ENCODE results near the gene CAPG.
"Not testable (repeated sequence)": the region's sequence is repeated elsewhere in the genome, so short reads cannot be mapped to it uniquely, and the experiment has no call there.

The CAPG gene

DNA sequence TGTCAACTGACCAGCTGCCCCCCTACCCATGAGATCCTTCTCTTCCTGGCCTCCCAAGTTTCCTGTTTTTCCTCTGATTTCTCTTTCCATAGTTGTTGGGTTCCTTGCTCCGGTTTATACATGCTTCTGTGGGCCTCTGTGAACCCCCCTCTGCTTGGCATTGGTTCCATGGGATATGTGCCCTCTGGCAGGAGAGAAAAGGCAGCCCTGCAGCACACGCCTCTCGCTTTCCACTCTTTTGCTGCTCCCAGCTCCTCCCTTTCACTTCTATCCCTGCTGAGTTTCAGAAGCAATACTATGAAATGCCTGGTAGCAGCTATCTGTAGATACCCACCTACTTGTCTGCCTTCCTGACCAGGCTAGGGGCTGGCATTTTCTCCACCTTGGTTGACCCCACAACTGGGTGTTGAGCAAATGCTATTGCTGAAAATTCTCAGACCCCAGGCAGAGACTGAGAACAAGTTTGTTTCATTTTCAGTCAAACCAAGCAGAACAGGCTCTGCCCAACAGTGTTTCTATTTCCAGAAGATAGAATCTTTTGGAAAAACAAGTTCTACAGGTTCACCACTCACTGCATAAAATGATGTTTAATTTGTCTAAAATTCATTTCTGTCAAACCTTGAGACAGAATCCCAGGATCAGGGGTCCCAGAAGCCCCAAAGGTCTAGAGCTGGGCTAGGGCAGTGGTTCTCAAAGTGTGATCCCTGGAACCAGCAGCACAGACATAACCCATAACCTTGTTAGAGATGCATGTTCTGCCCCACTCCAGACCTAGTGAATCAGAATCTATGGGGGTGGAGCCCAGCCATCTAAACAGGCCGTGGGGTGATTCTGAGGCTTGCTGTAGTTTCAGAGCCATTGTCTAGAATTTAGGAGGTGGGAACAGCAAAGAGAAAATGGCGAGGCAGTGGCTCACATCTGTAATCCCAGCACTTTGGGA is 13.4 kb downstream of the CAPG start:
- no peak for DNase-seq

DNA sequence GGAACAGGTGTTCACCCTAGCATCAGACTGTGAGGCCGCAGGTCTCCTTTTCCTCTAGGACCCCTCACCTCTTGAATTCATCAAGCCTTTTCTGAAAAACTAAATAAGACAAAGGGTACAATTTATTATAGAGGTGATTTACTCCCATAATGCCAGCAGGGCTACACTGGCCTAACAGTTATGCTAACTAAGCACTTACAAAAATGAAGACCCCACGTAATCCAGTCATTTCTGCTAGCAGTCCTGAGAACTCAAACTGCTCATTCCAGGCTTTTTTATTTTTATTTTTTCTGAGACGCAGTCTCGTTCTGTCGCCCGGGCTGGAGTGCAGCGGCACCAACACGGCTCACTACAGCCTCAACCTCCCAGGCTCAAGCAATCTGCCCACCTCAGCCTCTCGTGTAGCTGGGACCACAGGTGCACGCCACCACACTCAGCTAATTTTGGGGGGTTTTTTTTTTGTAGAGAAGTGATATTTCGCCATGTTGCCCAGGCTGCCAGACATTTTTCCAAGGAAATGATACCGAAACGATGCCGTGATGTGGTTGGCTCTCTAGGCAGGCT is 14.2 kb downstream of the CAPG start:
- DNase-seq: no peak

DNA sequence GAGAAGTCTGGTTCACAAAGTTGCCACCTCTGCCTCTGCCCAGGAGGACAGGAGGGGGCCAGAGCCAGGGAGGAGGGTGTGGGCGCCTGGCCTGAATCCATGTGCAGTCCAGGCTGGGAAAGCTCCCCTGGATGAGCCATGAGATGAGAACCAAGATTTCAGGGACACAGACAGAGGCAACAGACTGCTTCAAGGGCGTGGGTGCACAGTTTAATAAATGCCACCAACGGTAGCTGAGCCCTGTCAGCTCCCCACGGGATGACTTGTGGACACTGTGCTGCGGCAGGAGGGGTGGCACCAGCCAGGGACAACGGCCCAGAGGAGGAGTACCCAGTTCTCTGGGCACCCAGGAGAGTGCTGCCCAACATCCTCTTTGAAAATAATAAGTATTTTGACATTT is 15.2 kb downstream of the CAPG start:
- no peak for DNase-seq

DNA sequence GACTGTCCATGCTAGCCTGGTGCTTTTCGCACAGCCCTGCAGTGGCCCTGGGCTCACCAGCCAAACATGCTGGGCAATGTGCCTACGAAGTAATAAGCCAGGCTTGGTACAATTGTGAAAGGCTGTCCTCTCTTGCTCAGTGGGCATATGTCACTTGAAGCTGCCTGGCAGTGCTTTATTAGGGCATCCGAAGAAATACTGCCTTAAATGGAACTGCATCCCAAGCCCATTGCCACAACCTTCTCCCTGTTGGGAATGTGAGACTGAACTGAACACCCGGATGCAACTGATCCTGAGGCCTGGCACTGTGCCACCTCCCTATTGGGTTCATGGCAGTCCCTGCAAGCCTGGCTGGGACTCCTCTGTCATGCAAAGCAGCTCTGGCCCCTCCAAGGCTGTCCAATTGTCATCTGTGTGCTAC is 15.9 kb downstream of the CAPG start:
- no peak for DNase-seq

DNA sequence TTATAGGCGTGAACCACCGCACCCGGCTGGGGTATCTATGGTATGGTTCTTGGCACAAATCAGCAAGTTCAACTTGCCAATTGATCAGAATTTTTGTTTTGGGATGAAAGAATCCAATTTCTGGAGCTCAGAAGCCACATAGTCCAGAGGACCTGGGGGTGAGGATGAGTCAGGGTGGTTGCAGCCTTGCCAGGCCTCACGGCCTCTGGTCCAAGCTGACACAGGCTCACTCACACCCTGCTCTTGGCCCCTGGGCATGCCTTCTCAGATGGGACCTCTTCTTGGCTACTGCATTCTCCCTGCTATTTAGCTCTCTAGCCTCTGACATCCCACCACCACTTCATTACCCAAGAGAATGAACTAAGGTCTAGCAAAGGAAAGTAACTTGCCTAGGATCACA is 16.3 kb downstream of the CAPG start:
- DNase-seq: no peak

DNA sequence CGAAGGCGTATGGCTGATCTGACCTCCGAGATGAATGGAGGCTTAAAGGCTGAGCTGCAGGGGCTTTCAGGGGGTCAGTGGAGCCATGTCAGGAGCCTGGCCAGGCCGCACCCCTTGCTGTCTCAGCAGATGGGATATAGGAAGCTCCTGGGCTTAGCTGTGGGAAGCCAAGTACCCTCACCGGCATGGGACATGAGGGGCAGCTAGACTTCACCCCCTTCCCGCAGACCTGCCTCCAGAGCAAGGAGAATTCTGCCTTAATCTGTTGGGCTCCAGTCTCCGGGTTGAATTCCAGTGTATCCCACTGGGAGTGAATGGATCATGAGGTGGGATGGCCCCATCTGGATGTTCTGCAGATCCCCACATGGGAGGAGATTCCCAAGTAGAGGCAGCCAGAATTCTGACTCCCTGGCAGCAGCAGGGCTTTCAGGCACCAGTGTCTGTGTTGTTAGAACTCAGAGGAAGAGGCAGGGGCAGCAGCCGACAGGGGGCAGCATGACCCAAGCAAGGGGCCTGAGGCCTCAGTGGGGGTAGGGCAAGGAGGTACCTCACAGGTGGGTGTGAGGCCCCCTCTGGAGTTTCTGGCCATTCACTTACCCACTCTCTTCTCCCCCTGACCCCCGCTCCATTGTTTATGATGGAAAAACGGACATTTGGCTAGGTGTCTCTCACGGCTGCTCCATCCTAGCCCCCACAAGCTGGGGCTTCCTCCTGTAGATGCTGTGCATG is 19.1 kb downstream of the CAPG start:
- DNase-seq: peak; percentile 73

DNA sequence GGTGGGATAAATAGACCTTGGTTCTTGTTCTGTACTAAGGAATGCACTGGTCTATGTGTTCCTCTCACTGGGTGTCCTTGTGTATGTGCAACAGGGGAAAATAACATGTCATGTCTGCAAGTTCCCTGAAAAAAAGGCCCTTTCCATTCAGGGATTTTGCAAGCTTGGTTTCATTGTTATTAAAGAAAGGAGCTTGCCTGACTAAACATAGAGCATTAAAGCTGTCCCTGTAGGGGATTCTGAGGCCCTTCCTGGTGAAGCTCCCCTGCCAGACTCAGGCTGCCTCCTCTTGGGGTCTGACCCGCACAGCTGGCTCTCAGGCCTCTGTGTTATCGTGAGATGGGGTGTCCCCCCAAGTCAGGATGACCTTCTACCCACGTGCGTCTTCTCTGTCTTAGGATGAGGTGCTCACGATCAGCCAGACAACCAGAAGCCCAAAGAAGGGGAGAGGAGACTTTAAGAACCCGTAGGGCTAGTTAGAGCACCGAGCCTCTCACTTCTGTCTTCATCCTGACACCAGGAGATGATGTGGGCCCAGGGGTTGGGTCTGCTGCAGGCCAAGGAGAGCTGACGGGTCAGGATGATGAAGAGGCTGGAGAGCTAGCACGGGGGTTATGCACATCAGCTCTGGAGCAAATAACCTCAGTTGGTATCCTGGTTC is 21.2 kb downstream of the CAPG start:
- no peak for DNase-seq

DNA sequence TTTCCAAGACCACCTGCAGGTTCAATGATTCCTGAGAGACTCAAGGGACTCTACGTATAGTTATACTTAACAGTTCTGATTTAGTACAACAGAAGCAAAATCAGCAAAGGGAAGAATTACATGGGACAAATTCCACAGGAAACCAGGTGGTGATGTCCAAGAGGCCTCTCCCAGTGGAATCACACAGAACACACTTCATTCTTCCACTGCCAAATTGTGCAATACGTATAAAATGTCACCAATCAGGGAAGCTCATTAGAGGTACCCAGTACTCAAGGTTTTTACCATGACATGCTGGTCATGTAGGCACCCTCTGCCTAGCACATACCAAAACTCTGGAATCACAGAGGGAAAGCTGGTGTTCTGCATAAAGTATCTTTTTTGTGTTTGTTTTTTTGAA is 22.4 kb downstream of the CAPG start:
- no peak for DNase-seq

DNA sequence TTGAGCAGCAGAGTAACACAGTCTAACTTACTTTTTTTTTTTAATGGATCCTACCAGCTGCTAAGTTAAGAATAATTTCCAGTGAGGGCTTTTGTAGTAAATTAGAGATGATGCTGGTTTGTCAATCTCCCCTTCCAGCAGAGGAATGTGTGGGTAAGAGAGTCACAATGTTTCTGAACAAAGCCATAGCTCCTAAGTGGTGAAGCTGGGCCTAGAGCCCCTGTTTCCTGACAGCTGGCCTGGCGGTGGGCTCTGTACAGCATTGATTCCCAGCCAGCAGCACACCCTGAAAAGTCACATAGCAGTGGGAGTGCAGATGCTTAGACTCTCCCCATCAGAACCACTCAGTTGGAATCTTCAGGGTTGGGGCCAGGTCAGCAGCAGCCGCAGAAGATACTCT is 24.4 kb downstream of the CAPG start:
- DNase-seq: no peak

DNA sequence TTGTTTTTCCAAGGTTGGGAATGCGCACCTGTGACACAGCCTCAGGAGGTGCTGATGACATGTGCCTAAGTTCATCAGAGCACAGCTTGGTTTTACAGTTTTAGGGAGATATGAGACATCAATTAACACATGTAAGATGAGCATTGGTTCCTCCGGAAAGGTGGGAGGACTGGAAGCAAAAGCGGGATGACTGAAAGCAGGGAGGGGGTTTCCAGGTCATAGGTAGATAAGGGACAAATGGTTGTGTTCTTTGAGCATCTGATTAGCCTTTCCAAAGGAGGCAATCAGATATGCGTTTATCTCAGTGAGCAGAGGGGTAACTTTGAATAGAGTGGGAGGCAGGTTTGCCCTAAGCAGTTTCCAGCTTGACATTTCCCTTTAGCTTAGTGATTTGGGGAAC is 26.3 kb downstream of the CAPG start:
- no peak for DNase-seq

DNA sequence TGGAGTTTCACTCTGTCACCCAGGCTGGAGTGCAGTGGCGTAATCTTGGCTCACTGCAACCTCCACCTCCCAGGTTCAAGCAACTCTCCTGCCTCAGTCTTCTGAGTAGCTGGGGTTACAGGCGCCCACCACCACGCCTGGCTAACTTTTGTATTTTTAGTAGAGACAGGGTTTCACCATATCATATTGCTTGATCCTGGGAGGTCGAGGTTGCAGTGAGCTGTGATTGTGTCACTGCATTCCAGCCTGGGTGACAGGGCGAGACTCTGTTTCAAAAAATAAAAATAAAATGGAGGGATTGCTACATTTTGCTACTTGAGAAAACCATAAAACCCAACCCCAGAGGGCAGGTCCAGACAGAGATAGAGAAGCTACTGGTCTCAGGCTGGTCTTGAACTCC is 27.0 kb downstream of the CAPG start:
- DNase-seq: not testable (repeated sequence)

DNA sequence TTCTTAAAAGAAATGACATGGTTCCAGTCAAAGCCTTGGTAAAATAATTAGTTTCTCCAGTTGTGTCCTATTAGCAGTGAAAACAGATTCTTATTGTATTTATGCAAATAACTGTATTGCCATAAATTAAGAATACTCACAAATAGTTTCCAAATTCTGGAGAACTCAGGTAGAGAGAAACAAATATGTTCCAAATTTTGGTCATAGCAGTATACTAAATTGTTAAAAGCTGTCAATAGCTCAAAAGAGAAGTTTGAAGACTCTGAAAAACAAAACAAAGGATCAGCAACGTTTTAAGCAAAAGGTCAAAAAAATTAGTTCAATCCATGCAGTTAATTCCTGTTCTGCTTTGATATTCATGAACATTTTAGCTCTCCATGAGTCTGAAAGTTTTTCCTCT is 30.1 kb downstream of the CAPG start:
- DNase-seq: no peak

DNA sequence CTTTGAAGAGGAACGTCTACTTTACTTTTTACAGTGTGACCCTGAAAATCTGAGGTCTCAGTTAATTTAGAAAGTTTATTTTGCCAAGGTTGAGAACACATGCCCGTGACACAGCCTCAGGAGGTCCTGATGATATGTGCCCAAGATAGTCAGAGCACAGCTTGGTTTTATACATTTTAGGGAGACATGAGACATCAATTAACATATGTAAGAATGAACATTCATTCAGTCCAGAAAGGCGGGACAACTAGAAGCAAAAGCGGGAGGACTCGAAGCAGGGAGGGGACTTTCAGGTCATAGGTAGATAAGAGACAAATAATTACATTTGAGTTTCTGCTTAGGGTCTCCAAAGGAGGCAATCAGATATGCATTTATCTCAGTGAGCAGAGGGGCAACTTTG is 31.9 kb downstream of the CAPG start:
- no peak for DNase-seq

DNA sequence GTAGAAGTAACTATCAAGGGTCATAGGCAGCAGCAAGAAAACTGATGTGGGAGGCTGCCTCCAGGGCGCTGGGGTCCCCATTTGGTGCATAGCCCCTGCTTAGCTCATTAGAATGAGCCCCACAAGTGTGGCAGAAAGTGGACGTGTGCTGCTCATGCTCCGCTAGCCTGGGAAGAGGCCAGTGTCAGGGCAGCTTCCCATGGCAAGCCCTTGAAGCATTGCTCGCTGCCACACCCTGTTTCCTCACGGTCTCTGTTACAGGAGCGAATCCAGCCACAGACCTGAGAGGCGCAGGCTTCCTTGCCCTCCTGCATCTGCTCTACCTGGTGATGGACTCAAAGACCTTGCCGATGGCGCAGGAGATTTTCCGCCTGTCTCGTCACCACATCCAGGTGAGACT is 33.1 kb downstream of the CAPG start:
- no peak for DNase-seq

DNA sequence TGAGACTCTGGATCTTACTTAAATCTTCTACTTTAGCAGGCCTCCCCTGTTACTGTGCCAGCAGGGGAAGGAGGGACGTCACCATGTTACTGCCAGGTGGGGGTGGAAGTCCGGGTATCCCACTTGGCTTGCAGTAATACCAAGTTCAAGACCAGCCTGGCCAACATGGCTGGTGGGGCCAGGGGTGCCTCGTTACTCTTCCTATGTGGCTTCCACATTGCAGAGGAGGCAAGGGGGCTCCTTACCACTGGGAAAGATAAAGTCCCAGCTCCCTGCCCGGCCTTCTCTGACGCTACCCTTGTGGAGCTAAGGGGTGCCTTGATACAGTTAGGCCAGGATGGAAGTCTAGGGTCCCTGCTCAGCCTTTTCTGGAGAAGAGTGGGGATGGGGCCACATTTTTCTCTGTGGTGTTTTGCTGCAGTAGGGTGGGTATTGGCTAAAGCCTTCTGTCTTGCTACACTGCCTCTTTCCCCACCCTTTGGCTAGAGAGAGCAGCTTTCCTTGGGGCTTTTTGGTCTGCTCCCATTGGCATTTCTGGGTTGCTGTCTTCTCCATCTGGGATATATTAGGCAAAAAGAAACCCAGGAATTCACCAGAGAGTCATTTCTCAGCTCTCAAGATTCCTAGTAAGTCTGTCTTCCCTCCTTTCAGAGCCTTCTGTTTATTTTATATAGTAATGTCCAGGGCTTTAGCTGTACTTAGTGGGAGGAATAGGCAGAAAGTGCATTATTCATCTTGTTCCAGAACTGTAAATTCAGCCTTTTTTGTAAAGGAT is 33.7 kb downstream of the CAPG start:
- no peak for DNase-seq

DNA sequence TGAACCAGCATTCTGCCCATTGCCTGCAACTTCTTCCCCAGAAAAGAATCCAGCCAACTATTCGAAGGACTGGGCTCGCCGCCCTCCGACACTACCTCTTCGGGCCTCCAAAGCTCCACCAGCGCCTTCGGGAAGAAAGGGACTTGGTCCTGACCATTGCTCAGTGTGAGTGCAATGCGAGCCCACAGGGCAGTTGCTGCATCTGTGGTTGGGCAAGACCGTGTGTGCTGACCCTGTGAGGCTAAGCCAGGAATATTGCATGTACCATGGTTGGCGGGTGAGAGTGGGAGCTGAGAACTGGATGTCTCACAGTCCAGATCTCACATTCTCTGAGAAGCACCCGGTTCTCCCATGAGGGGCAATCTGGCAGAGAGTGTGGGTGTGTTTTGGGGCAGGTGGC is 39.1 kb downstream of the CAPG start:
- DNase-seq: no peak

DNA sequence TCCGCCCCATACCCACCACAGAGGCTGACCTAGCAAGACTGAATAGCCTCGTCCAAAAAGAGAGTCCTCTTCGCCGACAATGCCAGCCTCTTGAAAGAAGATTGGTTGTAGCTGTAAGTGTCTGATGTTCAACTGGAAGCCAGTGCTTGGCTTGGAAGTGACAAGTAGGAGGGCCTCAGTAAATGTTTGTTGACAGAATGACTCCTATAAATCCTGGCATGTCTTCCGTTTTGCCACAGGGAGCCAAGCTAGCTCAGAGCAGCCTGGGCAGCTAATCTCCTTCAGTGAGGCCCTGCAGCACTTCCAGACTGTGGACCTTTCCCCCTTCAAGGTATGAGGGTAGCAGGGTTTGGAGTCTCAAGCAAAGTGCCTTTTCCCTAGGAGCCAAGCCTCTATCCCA is 40.7 kb downstream of the CAPG start:
- no peak for DNase-seq

DNA sequence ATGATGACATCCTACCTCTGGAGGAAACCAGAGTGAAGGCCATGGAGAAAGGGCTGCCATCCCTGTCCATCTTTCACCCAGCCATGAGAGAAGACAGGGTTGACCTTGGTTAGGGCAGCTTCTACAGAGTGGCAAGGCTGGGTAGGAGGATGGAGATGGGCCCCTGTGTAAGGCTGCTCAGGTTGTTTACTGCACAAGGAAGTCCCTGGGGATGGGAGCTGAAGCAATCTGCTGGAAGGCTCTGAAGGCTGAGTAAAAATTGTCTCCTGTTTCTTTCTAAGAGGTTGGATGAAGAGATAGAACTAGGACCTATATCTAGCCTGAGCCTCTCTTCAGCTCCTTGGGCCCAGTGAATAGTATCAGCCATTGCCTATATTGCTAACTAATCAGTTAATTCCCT is 41.2 kb downstream of the CAPG start:
- no peak for DNase-seq

DNA sequence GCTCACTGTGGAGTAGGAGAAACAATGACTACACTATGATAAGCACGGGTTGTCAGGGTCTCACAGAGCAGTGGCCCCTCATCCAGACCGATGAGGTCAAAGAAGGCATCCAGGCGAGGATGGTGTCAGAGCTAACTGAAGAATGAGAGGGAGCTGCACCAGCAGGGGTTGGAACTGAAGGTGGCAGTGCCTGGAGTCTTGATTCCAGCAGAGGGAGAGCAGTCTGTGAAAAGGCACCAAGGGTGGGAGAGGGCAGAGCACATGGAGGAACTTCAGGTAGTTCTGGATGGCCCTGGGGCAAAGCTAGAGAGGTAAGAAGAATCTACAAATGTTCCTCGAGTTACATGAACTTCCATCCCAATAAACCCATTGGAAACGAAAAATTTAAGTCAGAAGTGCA is 43.0 kb downstream of the CAPG start:
- DNase-seq: no peak

DNA sequence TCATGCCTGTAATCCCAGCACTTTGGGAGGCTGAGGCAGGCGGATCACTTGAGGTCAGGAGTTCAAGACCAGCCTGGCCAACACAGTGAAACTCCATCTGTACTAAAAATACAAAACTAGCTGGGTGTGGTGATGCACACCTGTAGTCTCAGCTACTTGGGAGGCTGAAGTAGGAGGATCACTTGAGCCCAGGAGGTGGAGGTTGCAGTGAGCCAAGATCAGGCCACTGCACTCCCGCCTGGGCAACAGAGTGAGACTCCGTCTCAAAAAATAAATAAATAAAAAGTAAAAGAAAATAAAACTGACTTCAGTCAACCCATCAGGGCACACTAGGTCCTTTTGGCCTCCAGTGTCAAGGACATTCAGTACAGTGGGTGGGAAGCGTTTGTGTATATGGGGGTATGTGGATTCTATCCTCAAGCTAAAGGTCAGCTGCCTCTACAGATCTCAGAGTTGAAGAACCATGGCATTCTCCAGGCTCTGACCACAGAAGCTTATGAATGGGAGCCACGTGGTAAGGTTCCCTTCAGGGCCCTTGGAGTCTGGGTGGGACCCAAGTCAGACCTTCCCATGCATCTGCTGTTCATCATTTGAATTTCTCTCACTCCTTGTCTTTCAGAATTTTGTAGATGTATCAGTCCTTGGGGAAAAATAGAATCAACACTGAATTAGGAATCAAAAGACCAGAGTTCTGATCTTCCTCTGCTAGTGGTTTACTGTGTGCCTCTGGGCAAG is 47.3 kb downstream of the CAPG start:
- DNase-seq: not testable (repeated sequence)

DNA sequence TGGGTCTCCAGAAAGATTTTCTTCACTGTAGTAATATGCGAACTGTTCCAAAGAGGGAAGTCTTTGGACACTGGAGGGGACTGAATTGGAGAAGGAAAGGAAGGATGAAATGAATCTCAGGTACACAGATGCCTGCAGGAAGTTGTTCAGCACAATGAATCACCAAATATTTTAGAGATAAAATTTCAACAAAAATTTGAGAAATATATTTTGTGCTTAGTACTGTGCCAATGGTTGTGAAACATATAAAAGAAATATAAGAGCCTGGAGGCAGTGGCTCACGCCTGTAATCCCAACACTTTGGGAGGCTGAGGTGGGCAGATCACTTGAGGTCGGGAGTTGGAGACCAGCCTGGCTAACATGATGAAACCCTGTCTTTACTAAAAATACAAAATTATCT is 52.4 kb downstream of the CAPG start:
- no peak for DNase-seq

DNA sequence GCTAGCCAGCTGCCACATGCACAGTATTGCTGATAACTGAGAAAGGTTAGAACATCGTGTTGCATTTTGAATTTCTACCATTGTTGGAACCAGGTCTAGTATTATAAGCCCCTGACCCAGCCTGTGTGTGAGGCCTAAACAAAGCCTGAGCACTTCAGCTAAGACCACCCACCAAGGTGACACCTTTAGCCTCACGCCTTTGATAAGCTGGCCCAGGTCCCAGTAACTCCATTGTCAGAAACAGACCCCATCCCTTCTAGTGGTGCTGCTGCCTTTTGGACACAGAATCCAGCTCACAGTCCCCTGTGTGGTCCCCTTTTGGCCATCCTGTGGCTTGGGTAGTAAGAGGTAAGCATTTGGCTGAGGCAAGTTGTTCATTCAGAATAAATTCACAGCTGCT is 54.0 kb downstream of the CAPG start:
- no peak for DNase-seq
